SHP77 (cell line): ENCODE measurements around the gene CENPE.
A peak's percentile ranks its signal among the peaks of the same experiment; 100 is the strongest.
"Not testable (repeated sequence)": the region's sequence is repeated elsewhere in the genome, so short reads cannot be mapped to it uniquely, and the experiment has no call there.

Experiments
- DNase-seq, 2 experiments: peaks; one replicate each; lab custom pipeline; 2025; lab: John Stamatoyannopoulos, UW

Gene CENPE

GRCh38 chr4:103198111-103198765, at the start of gene CENPE:
CENPE (minus strand) TSS chr4:103198343; CDS start chr4:103198319, 24 bp downstream.
- DNase-seq, result peak; percentile 61 to 64

- no peak for DNase-seq
Observed at GRCh38 chr4:103244251-103244650, 46.1 kb upstream of the CENPE start.

- DNase-seq, result not testable (repeated sequence)
Observed at GRCh38 chr4:103230938-103231337, 32.8 kb upstream of the CENPE start.

GRCh38 chr4:103223556-103223955, 25.4 kb upstream of the CENPE start:
- not testable (repeated sequence) for DNase-seq

GRCh38 chr4:103207673-103208072, 9.5 kb upstream of the CENPE start:
- DNase-seq, result no peak

- no peak for DNase-seq
Observed at GRCh38 chr4:103204111-103204510, 6.0 kb upstream of the CENPE start.

GRCh38 chr4:103201724-103202123, 3.6 kb upstream of the CENPE start:
- DNase-seq, result no peak

- no peak for DNase-seq
Observed at GRCh38 chr4:103201253-103201652, 3.1 kb upstream of the CENPE start.

GRCh38 chr4:103199009-103199408, 866 bp upstream of the CENPE start:
- no peak for DNase-seq

GRCh38 chr4:103197765-103198110, 405 bp downstream of the CENPE start:
- no peak for DNase-seq

- no peak for DNase-seq
Observed at GRCh38 chr4:103193457-103193856, 4.7 kb downstream of the CENPE start.

- DNase-seq, result no peak
Observed at GRCh38 chr4:103171006-103171405, 27.1 kb downstream of the CENPE start.

GRCh38 chr4:103169750-103170149, 28.4 kb downstream of the CENPE start:
- DNase-seq, result not testable (repeated sequence)

GRCh38 chr4:103168993-103169392, 29.1 kb downstream of the CENPE start:
- DNase-seq, result no peak

- DNase-seq, result no peak
Observed at GRCh38 chr4:103162176-103162575, 36.0 kb downstream of the CENPE start.

GRCh38 chr4:103158760-103159159, 39.4 kb downstream of the CENPE start:
- DNase-seq, result no peak

- DNase-seq, result no peak
Observed at GRCh38 chr4:103156106-103156505, 42.0 kb downstream of the CENPE start.

GRCh38 chr4:103152381-103152780, 45.8 kb downstream of the CENPE start:
- DNase-seq, result no peak

- no peak for DNase-seq
Observed at GRCh38 chr4:103150677-103151076, 47.5 kb downstream of the CENPE start.

GRCh38 chr4:103144926-103145325, 53.2 kb downstream of the CENPE start:
- DNase-seq, result no peak

GRCh38 chr4:103137446-103137827, 60.7 kb downstream of the CENPE start:
- no peak for DNase-seq

GRCh38 chr4:103136671-103137445, 61.3 kb downstream of the CENPE start:
- no peak for DNase-seq

GRCh38 chr4:103129174-103129573, 69.0 kb downstream of the CENPE start:
- no peak for DNase-seq

GRCh38 chr4:103126126-103126525, 72.0 kb downstream of the CENPE start:
- no peak for DNase-seq
